BLaER1 (cell line): Measurements from ENCODE around the gene SH3D21.

Experiments
- H3K27ac ChIP-seq: shearing (Covaris generic); formaldehyde crosslinking; 2 replicates; pipeline ENCODE4 v1.8.1; 2022
- H3K27me3 ChIP-seq: shearing (Covaris generic); formaldehyde crosslinking; 2 replicates; pipeline ENCODE4 v1.8.1; 2022
- H3K36me3 ChIP-seq: shearing (Covaris generic); formaldehyde crosslinking; 2 replicates; pipeline ENCODE4 v1.8.1; 2022
- H3K4me1 ChIP-seq: shearing (Covaris generic); formaldehyde crosslinking; 2 replicates; pipeline ENCODE4 v1.8.1; 2022
- H3K4me2 ChIP-seq: shearing (Covaris generic); formaldehyde crosslinking; 2 replicates; pipeline ENCODE4 v1.8.1; 2022
- H3K4me3 ChIP-seq: shearing (Covaris generic); formaldehyde crosslinking; 2 replicates; pipeline ENCODE4 v1.8.1; 2022
- H3K9ac ChIP-seq: shearing (Covaris generic); formaldehyde crosslinking; 2 replicates; pipeline ENCODE4 v1.8.1; 2022
- H3K9me3 ChIP-seq: shearing (Covaris generic); formaldehyde crosslinking; 2 replicates; pipeline ENCODE4 v1.8.1; 2022
- H4K20me1 ChIP-seq: shearing (Covaris generic); formaldehyde crosslinking; 2 replicates; pipeline ENCODE4 v1.8.1; 2022
- Cebpa-rat ChIP-seq: shearing (Covaris generic); IDR thresholded peaks from 2 replicates; pipeline ENCODE4 v1.8.1; 2022

Gene SH3D21

GRCh38 chr1:36326499-36326898, 20.3 kb downstream of the SH3D21 start:
- peaks cover 11% of the 10 kb centered on the region for H4K20me1 ChIP-seq

GRCh38 chr1:36327421-36328087, 21.4 kb downstream of the SH3D21 start:
- Histone ChIP-seq H3K4me1 (peaks cover 29% of the 10 kb centered on the region), H3K9me3 (0 out of 2 replicates have a peak, but pooled peaks cover 3% of the 10 kb centered on the region), H4K20me1 (peaks cover under 1% of the 10 kb centered on the region; the same call in 1 of the 2 replicates), H3K27me3 (no peaks in the 10 kb centered on the region), H3K9ac (no peak overlapping the region), H3K4me2 (no peak overlapping the region), H3K27ac (no peak overlapping the region), H3K36me3 (no peaks in the 10 kb centered on the region), H3K4me3 (no peak overlapping the region)
- TF ChIP-seq Cebpa-rat: no peak

More at GRCh38 chr1:36326499-36326898, 20.3 kb downstream of the SH3D21 start:
- Histone ChIP-seq H3K27ac (no peak overlapping the region), H3K4me1 (peaks cover 39% of the 10 kb centered on the region), H3K4me2 (0 out of 2 replicates have a peak overlapping the region, but pooled peaks have one; percentile 14), H3K9me3 (no peaks in the 10 kb centered on the region), H3K27me3 (no peaks in the 10 kb centered on the region), H3K9ac (no peak overlapping the region), H3K36me3 (no peaks in the 10 kb centered on the region), H3K4me3 (no peak overlapping the region)
- no peak for TF ChIP-seq Cebpa-rat

- Histone ChIP-seq H3K4me3 (no peak overlapping the region), H4K20me1 (no peaks in the 10 kb centered on the region)
Observed at GRCh38 chr1:36328088-36328480, 21.9 kb downstream of the SH3D21 start.

GRCh38 chr1:36328713-36329112, 22.5 kb downstream of the SH3D21 start:
- Histone ChIP-seq H3K4me1 (peaks cover 31% of the 10 kb centered on the region), H3K27me3 (no peaks in the 10 kb centered on the region), H3K4me3 (no peak overlapping the region), H3K9me3 (0 out of 2 replicates have a peak, but pooled peaks cover 8% of the 10 kb centered on the region), H4K20me1 (no peaks in the 10 kb centered on the region), H3K4me2 (no peak overlapping the region), H3K27ac (no peak overlapping the region), H3K36me3 (no peaks in the 10 kb centered on the region), H3K9ac (no peak overlapping the region)
- no peak for TF ChIP-seq Cebpa-rat

More at GRCh38 chr1:36328088-36328480, 21.9 kb downstream of the SH3D21 start:
- TF ChIP-seq Cebpa-rat: no peak
- H3K9me3 ChIP-seq: 0 out of 2 replicates have a peak, but pooled peaks cover 4% of the 10 kb centered on the region
- peaks cover 26% of the 10 kb centered on the region for H3K4me1 ChIP-seq
- H3K27ac ChIP-seq: no peak overlapping the region
- H3K4me2 ChIP-seq: no peak overlapping the region
- no peaks in the 10 kb centered on the region for H3K36me3 ChIP-seq
- H3K27me3 ChIP-seq: no peaks in the 10 kb centered on the region
- no peak overlapping the region for H3K9ac ChIP-seq

- H3K36me3 ChIP-seq: no peaks in the 10 kb centered on the region
- H3K4me1 ChIP-seq: peaks cover 29% of the 10 kb centered on the region
- no peak overlapping the region; the same call in 1 of the 2 replicates for H3K4me2 ChIP-seq
- no peaks in the 10 kb centered on the region for H4K20me1 ChIP-seq
- no peak overlapping the region for H3K4me3 ChIP-seq
- no peak overlapping the region for H3K9ac ChIP-seq
- H3K9me3 ChIP-seq: 0 out of 2 replicates have a peak, but pooled peaks cover 8% of the 10 kb centered on the region
- H3K27me3 ChIP-seq: no peaks in the 10 kb centered on the region
- H3K27ac ChIP-seq: no peak overlapping the region
- TF ChIP-seq Cebpa-rat: no peak
Observed at GRCh38 chr1:36329817-36330216, 23.6 kb downstream of the SH3D21 start.

GRCh38 chr1:36330940-36331339, 24.8 kb downstream of the SH3D21 start:
- no peak for TF ChIP-seq Cebpa-rat
- Histone ChIP-seq H3K27ac (no peak overlapping the region), H3K4me3 (no peak overlapping the region), H4K20me1 (no peaks in the 10 kb centered on the region), H3K4me1 (peaks cover 36% of the 10 kb centered on the region), H3K9me3 (0 out of 2 replicates have a peak, but pooled peaks cover 8% of the 10 kb centered on the region), H3K9ac (no peak overlapping the region), H3K4me2 (no peak overlapping the region), H3K27me3 (no peaks in the 10 kb centered on the region), H3K36me3 (no peaks in the 10 kb centered on the region)

- H3K36me3 ChIP-seq: peaks cover 4% of the 10 kb centered on the region; the same call in 1 of the 2 replicates
- H4K20me1 ChIP-seq: no peaks in the 10 kb centered on the region
- H3K27me3 ChIP-seq: no peaks in the 10 kb centered on the region
- H3K4me2 ChIP-seq: peak overlapping the region; percentile 96
- TF ChIP-seq Cebpa-rat: no peak
- H3K9ac ChIP-seq: peak overlapping the region; percentile 60; the same call in 1 of the 2 replicates
- H3K27ac ChIP-seq: peak overlapping the region; percentile 77
- 0 out of 2 replicates have a peak, but pooled peaks cover 4% of the 10 kb centered on the region for H3K9me3 ChIP-seq
- H3K4me3 ChIP-seq: no peak overlapping the region
- peaks cover 91% of the 10 kb centered on the region for H3K4me1 ChIP-seq
Observed at GRCh38 chr1:36337830-36338229, 31.7 kb downstream of the SH3D21 start.

GRCh38 chr1:36339215-36339614, 33.0 kb downstream of the SH3D21 start:
- peak overlapping the region; percentile 32; the same call in 1 of the 2 replicates for H3K4me3 ChIP-seq
- peaks cover 14% of the 10 kb centered on the region for H3K36me3 ChIP-seq
- H3K9me3 ChIP-seq: no peaks in the 10 kb centered on the region
- peaks cover 87% of the 10 kb centered on the region for H3K4me1 ChIP-seq
- peak overlapping the region; percentile 96 for H3K4me2 ChIP-seq
- H3K27me3 ChIP-seq: no peaks in the 10 kb centered on the region
- H3K9ac ChIP-seq: peak overlapping the region; percentile 60
- H3K27ac ChIP-seq: peak overlapping the region; percentile 77
- no peak for TF ChIP-seq Cebpa-rat
- no peaks in the 10 kb centered on the region for H4K20me1 ChIP-seq

- peak overlapping the region; percentile 77 for H3K27ac ChIP-seq
- H3K9ac ChIP-seq: peak overlapping the region; percentile 60; the same call in 1 of the 2 replicates
- no peaks in the 10 kb centered on the region for H3K27me3 ChIP-seq
- no peak for TF ChIP-seq Cebpa-rat
- no peaks in the 10 kb centered on the region for H3K9me3 ChIP-seq
- H3K36me3 ChIP-seq: peaks cover 14% of the 10 kb centered on the region
- no peaks in the 10 kb centered on the region for H4K20me1 ChIP-seq
- H3K4me3 ChIP-seq: no peak overlapping the region
- H3K4me1 ChIP-seq: peaks cover 83% of the 10 kb centered on the region
- peak overlapping the region; percentile 96 for H3K4me2 ChIP-seq
Observed at GRCh38 chr1:36339615-36340014, 33.4 kb downstream of the SH3D21 start.

- H4K20me1 ChIP-seq: no peaks in the 10 kb centered on the region
- TF ChIP-seq Cebpa-rat: no peak
- no peaks in the 10 kb centered on the region for H3K27me3 ChIP-seq
- H3K4me3 ChIP-seq: no peak overlapping the region
- H3K4me1 ChIP-seq: peaks cover 65% of the 10 kb centered on the region
- H3K4me2 ChIP-seq: no peak overlapping the region
- H3K9ac ChIP-seq: 0 out of 2 replicates have a peak overlapping the region, but pooled peaks have one; percentile 23
- H3K36me3 ChIP-seq: peaks cover 33% of the 10 kb centered on the region
- no peaks in the 10 kb centered on the region for H3K9me3 ChIP-seq
- peak overlapping the region; percentile 77 for H3K27ac ChIP-seq
Observed at GRCh38 chr1:36341626-36342320, 35.6 kb downstream of the SH3D21 start.
